Myocyte (in vitro differentiated cells): Measurements from ENCODE around the gene SLC66A2. TPM values are rescaled to one million over a fixed set of nuclear protein-coding genes. Genes with fewer than 3 reads are reported as not detected.
A peak's percentile ranks its signal among the peaks of the same experiment; 100 is the strongest.

ENCODE experiments used
- DNase-seq: peaks from one replicate; pipeline ENCODE4 v3.0.0-alpha.2; 2012; ENCODE audit warnings: low read depth
- total RNA-seq: library from RNA; depleted of rRNA; stranded (reverse); fragments of >200 nt; gene quantifications from 2 replicates; pipeline ENCODE4 v1.2.3, GENCODE V29; 2014

SLC66A2 gene
- total RNA-seq, 1 donor from 2014 or later: 51.4 TPM

DNA sequence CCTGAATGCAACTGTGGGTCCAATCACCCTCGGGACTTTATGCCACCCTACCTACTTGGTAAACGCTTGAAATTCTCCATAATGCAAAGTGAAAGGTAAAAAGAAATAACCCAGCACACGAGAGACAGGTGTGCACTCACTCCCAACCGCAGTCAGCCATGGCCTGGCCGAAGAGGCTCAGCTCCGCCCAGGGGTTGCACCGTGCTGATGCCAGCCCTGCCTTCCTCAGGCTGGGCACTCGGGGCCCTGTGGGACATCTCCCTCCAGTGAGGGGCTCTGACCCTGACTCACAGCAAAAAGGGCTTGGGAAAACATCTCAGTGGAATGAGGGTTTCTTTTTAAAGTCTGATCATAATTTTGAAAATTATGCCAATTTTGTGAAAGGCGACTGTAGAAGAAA, 13.3 kb downstream of the SLC66A2 start:
- DNase-seq: no peak

DNA sequence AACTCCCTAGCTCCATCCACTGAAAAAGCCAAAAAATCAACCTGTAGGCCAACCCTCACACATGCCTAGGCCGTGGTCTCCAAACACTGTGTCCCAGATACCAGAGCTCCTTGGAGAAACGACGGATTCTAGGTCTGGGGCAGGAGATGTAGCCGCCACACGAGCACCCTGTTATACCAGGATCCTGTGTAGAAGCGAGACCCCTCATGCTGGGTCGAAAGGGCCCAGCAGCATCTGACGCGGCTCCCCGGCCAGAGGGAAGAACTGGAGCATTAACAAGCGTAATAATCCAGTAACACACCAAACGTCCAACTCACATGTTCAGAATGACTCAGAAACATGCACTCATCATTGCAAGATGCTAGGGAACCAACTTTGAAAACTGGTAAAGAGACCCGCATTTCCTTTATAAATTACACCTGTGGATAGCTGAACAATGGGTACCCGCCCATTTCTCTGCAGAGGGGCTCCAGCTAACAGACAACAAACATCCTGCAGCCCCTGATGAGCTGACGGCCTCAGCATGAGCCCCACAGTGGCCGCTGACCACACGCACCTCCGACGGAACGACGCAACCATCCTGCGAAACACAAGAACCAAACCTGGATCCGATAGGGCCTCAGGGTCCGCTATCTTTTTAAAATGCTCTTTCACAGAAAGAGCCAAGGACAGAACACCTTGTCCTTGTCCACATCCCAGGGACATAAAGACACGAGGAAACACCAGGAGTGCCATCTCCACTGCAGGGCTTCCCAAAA, 14.2 kb downstream of the SLC66A2 start:
- no peak for DNase-seq

DNA sequence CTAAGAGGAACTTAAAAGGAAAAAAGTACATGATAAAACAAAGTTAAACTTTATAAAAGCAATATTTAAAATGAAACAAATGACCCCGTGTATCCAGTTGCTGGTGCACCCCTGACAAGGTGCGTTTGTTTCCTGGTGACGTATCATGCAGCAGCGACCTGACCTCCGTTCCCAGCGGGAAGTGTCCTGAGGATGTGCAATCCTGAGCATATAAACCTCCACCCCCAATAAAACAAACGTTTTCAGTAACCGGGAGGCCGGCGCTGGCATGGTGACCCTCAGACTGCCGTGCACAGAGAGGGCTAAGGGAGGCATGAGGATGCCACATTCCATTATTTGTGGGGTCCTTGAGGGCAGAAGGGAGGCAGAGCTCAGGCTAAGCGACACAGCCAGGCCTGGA, 14.8 kb downstream of the SLC66A2 start:
- DNase-seq: no peak

DNA sequence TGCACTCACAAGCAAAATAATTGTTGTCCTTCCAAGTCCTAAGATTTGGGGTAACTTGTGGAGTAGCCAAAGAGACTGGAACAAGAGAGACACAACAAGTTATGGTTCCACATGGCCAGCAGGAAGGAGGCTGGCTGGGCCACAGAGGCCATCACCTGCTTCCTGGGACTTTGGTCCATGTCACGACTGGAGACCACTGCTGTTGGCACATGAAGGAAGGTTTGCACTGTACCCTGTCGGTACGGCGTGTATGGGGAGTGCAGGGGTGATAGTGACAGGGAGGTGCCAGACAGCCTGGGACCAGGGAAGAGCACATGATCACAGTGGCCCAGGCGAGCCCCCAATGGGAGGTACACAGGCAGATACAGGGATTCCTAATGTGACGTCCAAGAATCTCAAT, 15.5 kb downstream of the SLC66A2 start:
- DNase-seq: no peak

DNA sequence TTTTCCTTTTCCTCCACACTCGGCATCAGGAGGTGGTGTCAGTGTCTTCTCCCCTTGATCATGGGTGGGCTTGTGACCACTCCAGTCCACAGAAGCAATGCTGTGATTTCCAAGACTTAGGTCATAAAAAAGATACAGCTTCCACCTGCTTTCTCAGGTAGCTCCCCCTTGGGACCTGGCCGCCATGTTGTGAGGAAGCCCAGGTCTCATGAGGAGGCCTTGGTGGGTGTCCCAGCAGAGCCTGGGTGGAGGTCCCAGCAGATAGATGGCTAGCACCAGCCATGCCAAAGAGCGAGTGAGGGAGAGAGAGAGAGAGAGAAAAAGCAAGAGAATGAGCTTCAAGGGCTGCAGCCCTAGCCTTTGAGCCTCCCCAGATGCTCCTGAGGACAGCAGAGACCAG, 16.0 kb downstream of the SLC66A2 start:
- DNase-seq: no peak

DNA sequence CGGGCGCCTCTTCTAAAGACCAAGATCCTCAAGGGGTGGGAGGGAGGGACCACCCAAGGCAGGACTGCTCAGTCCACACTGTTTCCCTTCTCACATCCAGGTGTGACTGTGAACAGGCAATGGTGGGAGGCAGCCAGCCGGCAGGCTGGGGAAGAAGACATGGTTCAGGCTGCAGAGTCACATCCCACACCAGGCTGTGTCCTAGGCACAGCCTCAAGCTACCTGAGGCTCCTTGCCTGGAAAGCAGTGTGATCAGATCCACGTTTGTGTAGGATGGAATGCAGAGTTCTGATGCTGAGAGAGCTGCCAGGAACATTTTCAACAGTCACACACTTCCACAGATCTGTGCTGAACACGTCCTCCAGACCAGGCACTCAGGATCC, 16.4 kb downstream of the SLC66A2 start:
- no peak for DNase-seq

DNA sequence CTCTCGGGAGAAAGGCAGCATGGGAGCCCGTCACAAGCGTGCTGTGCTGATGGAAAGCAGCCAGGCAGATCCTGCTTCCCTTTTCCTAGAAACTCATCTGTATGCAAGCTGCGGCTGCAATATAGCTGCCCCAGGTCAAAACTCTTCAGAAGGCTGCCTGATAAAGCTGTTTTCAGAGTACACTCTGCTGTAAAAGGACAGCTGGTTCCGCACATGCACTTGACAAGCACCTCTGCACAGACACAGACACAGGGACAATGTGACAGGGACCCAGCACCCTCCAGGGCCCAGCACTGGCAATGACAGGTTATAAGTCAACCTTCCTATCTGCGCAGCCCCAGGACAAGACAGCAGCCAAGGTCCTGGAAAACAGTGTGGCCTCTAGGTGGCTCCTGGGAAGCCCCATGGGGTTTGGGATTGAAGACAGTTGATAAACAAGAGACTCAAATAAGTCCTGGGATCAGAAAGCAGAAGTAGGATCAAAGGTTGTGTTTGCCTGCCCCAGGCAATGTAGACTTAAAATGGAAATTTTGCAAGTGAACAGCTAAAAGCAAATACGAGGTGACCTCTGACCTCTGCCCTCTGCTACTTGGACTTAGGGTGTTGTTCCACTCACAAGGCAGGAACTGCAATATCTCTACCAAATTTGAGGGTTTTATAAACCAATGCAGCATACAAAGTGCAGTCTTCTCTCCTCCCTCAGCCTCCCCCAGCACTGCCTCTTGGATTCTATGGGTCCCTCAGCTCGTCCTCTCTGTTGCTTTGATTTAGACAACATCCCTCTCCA, 16.9 kb downstream of the SLC66A2 start:
- DNase-seq: no peak

DNA sequence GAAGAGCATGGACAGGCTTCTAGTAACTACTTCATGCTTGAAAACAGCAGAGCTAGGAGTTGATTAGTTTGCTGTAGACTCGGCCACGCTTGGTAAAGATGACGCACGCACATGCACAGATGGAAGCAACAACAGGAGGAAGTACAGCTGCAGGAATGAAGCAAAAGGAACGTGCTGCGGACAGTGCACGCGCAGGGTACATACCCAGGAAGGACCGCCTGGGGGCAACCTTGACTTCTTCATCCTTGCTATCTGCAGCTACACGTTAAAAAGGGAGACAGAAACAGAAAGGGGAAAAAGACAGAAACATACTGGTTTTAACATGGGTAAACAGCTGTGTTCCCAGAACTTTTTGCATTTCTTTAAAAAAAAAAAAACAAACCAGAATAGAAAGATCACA, 17.7 kb downstream of the SLC66A2 start:
- no peak for DNase-seq

DNA sequence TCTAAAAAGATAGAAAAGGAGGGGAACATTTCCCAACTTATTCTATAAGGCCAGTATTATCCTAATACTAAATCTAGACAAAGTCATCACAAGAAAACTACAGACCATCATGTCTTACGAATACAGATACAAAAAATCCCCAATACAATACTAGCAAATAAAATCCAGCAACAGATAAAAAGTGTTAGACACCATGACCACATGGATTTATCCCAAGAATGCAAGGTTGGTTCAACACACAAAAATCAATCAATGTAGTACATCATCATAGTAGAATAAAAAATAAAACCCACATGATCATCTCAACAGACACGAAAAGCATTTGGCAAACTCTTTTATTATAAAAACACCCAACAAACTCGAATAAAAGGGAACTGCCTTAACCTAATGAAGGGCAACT, 18.5 kb downstream of the SLC66A2 start:
- DNase-seq: no peak

DNA sequence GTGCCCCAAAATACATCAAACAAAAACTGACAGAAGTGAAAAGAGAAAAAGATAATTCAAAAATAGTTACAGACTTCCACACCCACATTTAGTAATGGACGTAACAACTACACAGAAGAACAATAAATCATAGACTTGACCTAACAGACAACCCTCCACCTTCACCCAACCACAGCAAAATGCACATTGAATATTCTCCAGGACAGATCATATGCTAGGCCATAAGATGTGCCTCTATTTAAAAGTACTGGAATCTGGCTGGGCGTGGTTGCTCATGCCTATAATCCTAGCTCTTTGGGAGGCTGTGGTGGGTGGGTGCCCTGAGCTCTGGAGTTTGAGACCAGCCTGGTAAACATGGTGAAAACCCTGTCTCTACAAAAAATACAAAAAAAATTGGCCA, 20.0 kb downstream of the SLC66A2 start:
- no peak for DNase-seq

DNA sequence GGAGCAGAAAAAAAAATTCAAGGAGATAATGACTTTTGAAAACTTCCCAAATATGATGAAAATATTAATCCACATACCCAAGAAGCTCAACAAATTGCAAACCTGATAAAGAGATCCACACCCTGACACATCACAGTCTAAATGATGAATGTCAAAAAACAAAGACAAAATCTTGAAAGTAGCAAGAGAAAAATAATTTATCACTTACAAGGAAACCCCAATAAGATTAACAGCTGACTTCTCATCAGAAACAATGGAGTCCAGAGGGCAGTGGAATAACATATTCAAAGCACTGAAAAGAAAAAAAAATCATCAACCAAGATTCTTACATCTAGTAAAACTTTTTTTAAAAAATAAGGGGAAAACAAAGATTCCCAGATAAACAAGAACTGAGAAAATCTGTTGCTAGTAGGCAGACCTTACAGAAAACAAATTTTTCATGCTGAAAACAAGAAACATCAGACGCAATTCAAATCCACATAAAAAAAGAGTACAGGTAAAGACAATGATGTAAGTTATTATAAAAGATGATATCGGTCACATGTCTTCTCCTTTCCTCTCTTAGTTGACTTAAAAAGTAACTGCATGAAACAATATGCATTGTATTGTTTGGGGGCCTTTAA, 21.3 kb downstream of the SLC66A2 start:
- peak; percentile 23 for DNase-seq

DNA sequence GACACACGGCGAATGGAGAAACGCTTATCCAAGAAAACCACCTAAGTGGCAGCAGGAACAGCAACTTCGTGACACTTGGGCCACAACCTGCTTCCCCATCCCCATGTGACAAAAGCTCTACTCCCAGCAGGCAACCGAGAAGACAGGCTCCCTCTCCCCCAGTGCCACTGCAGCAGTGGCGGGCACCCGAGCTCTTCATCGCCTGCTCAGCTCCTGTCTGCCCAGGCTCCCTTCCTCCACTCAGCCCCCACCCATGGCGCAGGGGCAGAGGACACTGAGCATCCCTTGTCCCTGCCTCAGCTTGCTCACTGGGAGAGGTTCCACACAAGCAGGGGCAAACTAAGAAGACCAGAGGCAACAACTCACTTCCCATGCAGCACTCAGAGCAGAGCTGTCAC, 22.9 kb downstream of the SLC66A2 start:
- DNase-seq: no peak

DNA sequence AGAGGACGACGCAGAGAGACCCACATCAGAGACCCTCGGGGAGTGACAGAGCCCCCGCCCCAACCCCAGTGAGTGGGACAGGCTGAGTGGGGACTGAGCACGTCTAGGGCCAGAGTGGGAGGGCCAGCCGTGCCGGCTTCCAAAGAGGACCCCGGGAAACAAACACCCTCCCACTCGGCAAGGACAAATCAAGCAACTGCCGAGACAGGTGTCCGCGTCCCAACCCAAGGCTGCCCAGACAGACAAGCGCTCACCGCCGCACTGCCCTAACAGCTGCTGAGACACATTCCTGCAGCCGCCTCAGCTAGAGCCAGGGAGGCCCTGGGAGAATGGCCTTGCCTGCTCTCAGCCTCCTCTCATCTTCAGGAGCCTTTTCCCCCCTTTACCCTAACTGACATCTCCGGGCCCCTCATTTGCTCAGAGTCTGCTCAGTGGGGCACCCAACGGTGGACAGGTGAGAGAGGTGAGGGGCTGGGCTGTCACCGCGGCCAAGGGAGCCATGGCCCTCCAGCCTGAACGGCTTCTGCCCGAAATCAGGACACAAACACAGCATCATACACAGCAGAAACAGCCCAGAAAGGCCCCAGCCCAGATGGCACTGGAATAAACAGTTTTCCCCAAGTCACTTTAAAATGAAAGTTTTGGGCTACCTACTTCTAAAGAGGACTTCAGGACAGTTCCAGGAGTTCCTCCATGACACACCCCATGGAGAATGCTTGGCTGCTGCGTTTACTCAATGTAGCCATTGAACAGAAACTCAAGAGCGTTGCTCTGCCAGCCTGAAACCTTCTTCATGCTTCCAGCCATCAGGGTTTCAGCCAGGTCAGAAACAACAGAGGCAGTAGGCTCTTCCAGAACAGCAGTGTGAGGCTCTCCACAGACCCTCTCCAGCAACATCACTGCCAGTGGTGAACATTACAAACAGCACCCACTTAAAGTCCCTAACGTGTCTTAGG, 23.6 kb downstream of the SLC66A2 start:
- DNase-seq: peak; percentile 40

DNA sequence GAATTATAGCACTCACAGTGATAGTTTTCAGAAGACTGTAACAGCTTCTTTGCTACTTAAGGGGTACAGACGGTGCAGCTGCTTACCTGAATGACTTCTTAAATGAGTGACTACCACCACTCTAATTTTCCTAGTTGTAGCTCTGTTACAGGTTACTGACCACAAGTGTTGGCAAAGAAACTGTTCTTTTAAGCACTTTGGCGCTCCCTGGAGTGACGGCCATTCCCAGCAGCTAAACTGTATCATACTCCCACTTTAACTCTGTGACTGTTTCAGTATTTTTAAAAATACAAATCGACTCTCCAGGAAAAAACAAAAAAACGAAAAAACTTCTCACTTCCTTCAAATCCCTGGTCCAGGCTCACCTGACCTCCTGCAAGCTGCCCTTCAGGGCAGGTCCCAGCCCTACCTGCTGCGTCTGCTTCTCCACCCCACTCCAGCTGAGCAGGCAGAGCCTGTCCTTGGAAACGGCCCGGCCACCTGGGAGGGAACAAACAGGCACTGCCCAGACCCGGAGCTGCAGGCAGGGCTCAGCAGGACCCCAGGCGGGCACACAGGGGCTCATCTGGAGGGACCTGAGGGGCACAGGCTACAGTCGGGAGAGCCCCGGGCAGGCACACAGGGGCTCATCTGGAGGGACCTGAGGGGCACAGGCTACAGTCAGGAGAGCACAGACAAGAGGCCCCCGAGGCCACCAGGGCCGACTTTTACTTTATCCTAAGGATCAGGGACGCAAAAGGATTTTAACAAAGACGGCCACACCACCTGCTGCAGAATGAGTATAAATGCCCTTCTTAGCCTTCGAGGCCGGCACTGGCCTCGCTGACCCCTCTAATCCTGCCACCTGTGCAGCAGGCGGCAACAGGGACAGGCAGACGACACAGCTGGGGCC, 24.5 kb downstream of the SLC66A2 start:
- no peak for DNase-seq

DNA sequence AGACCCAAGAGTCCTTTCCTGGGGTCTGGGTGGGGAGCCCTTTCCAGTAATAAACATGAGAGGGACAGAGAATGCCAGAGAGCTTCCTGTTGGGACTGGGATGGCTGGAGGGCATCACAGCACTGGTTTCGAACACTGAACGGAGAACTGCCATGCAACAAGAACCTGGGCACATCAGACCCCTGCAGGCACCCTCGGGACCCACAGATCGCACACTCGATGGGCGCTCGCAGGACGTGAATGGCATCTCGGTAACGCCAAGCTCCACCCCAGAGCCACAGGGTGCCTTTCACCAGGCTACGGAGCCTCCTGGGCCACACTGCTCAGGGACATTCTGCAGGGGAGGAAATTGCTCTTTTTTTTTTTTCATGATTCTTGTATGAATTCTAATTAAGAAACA, 25.1 kb downstream of the SLC66A2 start:
- no peak for DNase-seq

DNA sequence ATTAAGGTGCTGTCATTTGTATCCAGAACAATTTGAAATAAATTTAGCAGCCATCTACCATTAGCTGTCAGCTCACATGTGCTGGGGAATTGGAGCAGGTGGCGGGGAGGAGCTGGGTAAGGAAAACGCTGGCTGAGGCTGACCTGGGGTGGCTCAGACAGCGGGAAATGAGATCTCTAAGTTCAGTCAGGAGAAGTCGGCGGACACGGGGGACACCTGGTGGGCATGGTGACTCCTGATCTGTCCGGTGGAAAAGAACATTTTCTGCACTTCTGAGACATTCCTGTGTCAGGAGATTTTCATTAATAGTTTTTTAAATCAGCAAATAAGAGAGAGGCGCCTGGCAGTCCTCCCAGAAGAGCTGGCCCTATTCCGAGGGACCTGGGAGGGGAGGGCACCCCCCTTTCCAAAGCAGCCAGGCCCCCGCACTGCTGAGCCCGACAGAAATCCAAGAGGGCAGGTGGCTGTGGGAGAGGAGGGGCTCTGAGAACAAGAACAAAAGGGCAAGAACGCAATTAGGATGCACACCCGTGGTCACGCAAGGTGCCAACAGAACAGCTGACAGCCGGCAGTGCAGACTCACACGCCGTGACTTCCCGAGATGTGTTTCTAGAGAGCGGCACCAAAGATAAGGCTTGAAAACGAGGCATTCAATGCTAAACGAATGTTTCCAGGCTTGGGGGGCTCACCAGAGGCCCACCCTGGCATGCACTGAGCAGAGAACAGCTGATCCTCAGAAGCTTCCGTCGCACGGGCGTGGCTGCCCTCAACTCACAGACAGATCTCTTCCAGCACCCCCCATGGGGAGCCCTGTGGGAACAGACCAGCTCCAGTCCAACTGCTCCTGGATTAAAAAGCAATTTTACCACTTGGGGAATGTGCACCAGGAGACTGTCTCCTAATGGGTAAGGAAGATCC, 26.4 kb downstream of the SLC66A2 start:
- peak; percentile 94 for DNase-seq

DNA sequence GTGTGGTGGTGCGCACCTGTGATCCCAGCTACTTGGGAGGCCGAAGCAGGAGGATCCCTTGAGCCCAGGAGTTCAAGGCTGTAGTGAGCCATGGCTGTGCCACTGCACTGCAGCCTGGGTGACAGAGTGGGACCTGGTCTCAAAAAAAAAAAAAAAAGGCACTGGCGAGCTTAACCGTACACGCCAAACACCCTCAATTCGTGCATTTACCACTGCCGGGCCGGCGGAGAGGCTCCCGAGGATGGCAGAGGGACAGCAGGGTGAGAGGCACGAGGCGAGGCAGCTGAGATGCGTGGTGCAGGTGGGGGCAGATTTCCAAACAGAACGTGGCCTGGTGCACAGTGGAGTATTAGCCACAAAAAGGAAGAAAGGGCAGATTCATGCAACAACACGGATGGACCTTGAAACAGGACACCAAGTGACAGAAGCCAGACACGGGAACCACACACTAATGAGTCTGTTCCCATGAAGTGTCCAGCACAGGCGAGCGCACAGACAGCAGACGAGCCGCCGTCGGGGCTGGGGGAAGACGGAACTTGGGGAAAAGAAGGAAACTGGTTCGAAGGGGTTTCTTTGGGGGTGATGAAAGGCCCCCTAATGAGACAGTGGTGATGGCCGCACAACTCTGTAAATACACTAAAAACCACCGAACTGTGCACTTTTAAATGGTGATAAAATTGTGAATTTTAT, 27.4 kb downstream of the SLC66A2 start:
- DNase-seq: no peak

DNA sequence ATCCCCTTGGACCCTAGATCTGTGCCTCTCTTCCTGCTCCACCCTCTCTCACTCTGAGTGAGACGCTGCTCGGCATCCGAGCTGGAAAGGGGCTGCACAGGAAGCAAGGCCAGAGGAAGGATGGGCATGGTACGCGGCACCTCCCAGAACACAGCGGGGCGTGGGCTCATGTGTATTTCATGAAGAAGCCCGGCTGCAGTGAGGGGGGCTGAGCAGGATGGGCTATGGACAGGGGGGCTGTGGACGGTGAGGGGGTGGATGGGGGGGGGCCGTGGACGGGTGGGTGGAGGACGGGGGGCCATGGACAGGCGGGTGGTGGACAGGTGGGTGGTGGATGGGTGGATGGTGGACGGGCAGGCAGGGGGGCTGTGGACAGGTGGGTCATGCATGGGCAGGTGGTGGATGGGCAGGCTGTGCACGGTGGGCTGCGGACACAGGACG, 28.5 kb downstream of the SLC66A2 start:
- DNase-seq: no peak
